Mesenchymal stem cell (in vitro differentiated cells and primary cell): ENCODE measurements around the gene SLIT3.

Source experiments
- DNase-seq: peaks from one replicate; pipeline ENCODE4 v3.0.0-alpha.2; 2013
- H2AFZ ChIP-seq: one replicate; pipeline ENCODE4 v1.6.1; 2013; ENCODE audit warnings: low read depth, mild to moderate bottlenecking, control low read depth, inconsistent platforms, low read length, moderate library complexity
- H2AK5ac ChIP-seq: 2 replicates; pipeline ENCODE4 v1.6.1; 2013; ENCODE audit warnings: low read length, moderate library complexity, mild to moderate bottlenecking, inconsistent platforms; ENCODE audit not compliant: severe bottlenecking
- H2BK120ac ChIP-seq: one replicate; pipeline ENCODE4 v1.6.1; 2013; ENCODE audit warnings: low read depth, mild to moderate bottlenecking, inconsistent platforms, low read length, moderate library complexity
- H2BK12ac ChIP-seq, 2 experiments: one replicate each; pipeline ENCODE4 v1.6.1; 2013; ENCODE audit warnings: inconsistent platforms in 2 of 2, low read length in 2 of 2, mild to moderate bottlenecking in 2 of 2, moderate library complexity in 2 of 2, control low read depth in 1 of 2
- H2BK15ac ChIP-seq: one replicate; pipeline ENCODE4 v1.6.1; 2013; ENCODE audit warnings: mild to moderate bottlenecking, low read depth, inconsistent platforms; ENCODE audit not compliant: poor library complexity, severe bottlenecking
- H2BK5ac ChIP-seq: 2 replicates; pipeline ENCODE4 v1.6.1; 2013; ENCODE audit warnings: low read depth, mild to moderate bottlenecking, low read length, control low read depth, inconsistent platforms; ENCODE audit not compliant: poor library complexity, severe bottlenecking
- H3K14ac ChIP-seq, 2 experiments: one replicate each; pipeline ENCODE4 v1.6.1; 2013; ENCODE audit warnings: inconsistent platforms in 2 of 2, low read length in 2 of 2, control low read depth in 1 of 2, mild to moderate bottlenecking in 1 of 2, moderate library complexity in 1 of 2
- H3K18ac ChIP-seq, 2 experiments: one replicate each; pipeline ENCODE4 v1.6.1; 2013; ENCODE audit warnings: inconsistent platforms in 2 of 2, low read length in 2 of 2, control low read depth in 1 of 2, low read depth in 1 of 2, mild to moderate bottlenecking in 1 of 2
- H3K23ac ChIP-seq, 2 experiments: one replicate each; pipeline ENCODE4 v1.6.1; 2013; ENCODE audit warnings: inconsistent platforms in 2 of 2, low read length in 2 of 2, mild to moderate bottlenecking in 2 of 2, moderate library complexity in 2 of 2, control low read depth in 1 of 2
- H3K27ac ChIP-seq: 2 replicates; pipeline ENCODE4 v1.5.1; 2013; ENCODE audit warnings: mild to moderate bottlenecking, moderate library complexity, low read length, control low read depth, inconsistent platforms; ENCODE audit not compliant: poor library complexity, severe bottlenecking
- H3K27me3 ChIP-seq, 2 experiments: 2 replicates each; pipeline versions ENCODE4 v1.6.1 to v1.7.0; 2013; ENCODE audit warnings: low read length in 2 of 2, mild to moderate bottlenecking in 2 of 2, moderate library complexity in 2 of 2, control low read depth in 1 of 2, inconsistent platforms in 1 of 2; ENCODE audit not compliant: control insufficient read depth in 1 of 2, insufficient read depth in 1 of 2
- H3K36me3 ChIP-seq, 2 experiments: 2 replicates each; pipeline versions ENCODE4 v1.6.1 to v1.7.0; 2013; ENCODE audit warnings: low read length in 2 of 2, control low read depth in 1 of 2, inconsistent platforms in 1 of 2, low read depth in 1 of 2, mild to moderate bottlenecking in 1 of 2; ENCODE audit not compliant: insufficient read depth in 2 of 2, control insufficient read depth in 1 of 2
- H3K4ac ChIP-seq, 2 experiments: one replicate each; pipeline ENCODE4 v1.6.1; 2013; ENCODE audit warnings: inconsistent platforms in 2 of 2, low read length in 2 of 2, mild to moderate bottlenecking in 2 of 2, moderate library complexity in 2 of 2, control low read depth in 1 of 2, low read depth in 1 of 2
- H3K4me1 ChIP-seq: 2 replicates; pipeline ENCODE4 v1.6.1; 2013; ENCODE audit warnings: low read depth, low read length, control low read depth; ENCODE audit not compliant: control insufficient read depth, insufficient read depth
- H3K4me2 ChIP-seq: 2 replicates; pipeline ENCODE4 v1.6.1; 2013; ENCODE audit warnings: low read length, mild to moderate bottlenecking, inconsistent platforms; ENCODE audit not compliant: poor library complexity, severe bottlenecking
- H3K4me3 ChIP-seq, 2 experiments: 2 replicates each; pipeline versions ENCODE4 v1.5.1 to v1.7.0; 2013; ENCODE audit warnings: low read length in 2 of 2, mild to moderate bottlenecking in 2 of 2, control low read depth in 1 of 2, low read depth in 1 of 2; ENCODE audit not compliant: insufficient read depth in 1 of 2
- H3K79me1 ChIP-seq: replicated peaks from 2 replicates; pipeline ENCODE4 v1.6.1; 2013; ENCODE audit warnings: mild to moderate bottlenecking, control low read depth, low read length, inconsistent platforms; ENCODE audit not compliant: poor library complexity, severe bottlenecking
- H3K9ac ChIP-seq: 2 replicates; pipeline ENCODE4 v1.7.0; 2013; ENCODE audit warnings: mild to moderate bottlenecking, low read length, moderate library complexity
- H3K9me3 ChIP-seq: 2 replicates; pipeline ENCODE4 v1.7.0; 2013; ENCODE audit warnings: mild to moderate bottlenecking, low read length; ENCODE audit not compliant: control insufficient read depth
- H4K8ac ChIP-seq: one replicate; pipeline ENCODE4 v1.6.1; 2013; ENCODE audit warnings: inconsistent platforms, mild to moderate bottlenecking, low read length, moderate library complexity
- H4K91ac ChIP-seq: one replicate; pipeline ENCODE4 v1.6.1; 2013; ENCODE audit warnings: mild to moderate bottlenecking, low read length, inconsistent platforms
- WGBS: methylation state at CpG from one replicate; pipeline ENCODE4 v1.1.7; 2013; ENCODE audit warnings: mixed read lengths; 5-methylcytosine and 5-hydroxymethylcytosine counted together

SLIT3 gene

DNA sequence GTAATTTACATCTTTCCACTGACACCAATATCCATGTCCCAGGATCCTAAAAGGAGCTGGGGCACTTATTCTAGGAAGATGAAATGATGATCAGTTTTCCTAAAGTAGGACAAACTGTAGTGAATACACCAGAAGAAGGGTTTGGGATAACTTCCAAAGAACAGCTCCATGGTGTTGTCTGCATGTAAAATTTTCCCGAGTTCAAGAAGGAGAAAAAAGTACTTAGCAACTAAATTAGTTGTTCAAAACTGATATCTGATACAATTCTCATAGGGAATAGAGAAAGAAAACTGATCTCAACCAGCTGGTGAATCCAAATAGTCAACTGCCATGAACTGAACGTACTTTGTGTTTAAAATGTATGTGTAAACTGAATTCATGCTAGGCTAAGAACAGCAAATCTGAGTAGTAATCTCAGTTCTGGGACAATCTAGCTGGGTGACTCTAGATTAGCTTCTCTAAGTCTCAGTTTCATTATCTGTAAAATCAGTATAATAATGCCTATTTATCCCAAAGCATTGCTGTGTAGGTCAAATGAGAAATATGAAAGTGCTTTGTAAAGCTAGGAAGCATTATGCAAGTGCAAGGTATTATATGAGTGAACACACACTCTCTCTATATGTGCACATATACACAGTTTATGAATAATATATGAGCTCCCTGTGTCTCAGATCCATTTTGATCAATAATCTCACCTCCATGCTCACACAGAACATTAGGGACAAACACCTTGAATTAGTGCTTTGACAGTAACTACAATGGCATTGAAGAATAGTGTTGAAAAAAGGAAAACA lies 357.7 kb downstream of the SLIT3 start:
- H4K91ac ChIP-seq: no peak overlapping the region
- no peak overlapping the region for H3K4ac ChIP-seq
- H2BK120ac ChIP-seq: no peak overlapping the region
- H2BK12ac ChIP-seq: no peak overlapping the region
- no peak overlapping the region for H2AFZ ChIP-seq
- H3K23ac ChIP-seq: no peak overlapping the region
- H4K8ac ChIP-seq: no peak overlapping the region
- H3K4me1 ChIP-seq: no peaks in the 10 kb centered on the region
- H3K27ac ChIP-seq: no peak overlapping the region
- H3K18ac ChIP-seq: no peak overlapping the region
- H3K14ac ChIP-seq: no peak overlapping the region
- no peaks in the 10 kb centered on the region for H3K79me1 ChIP-seq
- H3K27me3 ChIP-seq: no peaks in the 10 kb centered on the region
- no peak overlapping the region for H3K4me3 ChIP-seq
- no peak overlapping the region for H2AK5ac ChIP-seq
- 100% methylated on average over 1 of the region's 2 CpGs for WGBS
- H3K9me3 ChIP-seq: no peaks in the 10 kb centered on the region
- no peak overlapping the region for H3K4me2 ChIP-seq
- H2BK5ac ChIP-seq: no peak overlapping the region
- no peak for DNase-seq
- no peak overlapping the region for H2BK15ac ChIP-seq
- peaks cover 0 to 2% of the 10 kb centered on the region in 2 experiments for H3K36me3 ChIP-seq
- no peak overlapping the region for H3K9ac ChIP-seq

DNA sequence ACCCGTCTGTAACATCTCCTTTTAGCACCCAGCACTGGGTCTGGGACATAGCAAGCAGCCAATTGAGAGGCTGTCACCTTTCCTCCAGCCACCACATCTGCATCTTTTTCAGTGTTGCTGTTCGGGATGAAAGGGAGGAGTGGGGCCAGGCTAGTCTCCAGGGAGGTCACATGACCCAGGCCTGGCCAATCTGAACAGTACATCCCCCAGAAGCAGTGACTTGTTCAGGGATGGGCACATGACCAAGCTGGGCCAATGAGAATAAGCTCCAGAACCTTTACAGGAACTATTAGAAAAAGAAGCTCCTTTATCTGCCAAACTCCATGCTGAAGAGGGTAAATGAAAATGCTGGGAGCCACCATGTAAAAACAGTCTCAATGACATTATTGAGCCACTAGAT lies 359.0 kb downstream of the SLIT3 start:
- Histone ChIP-seq H3K4ac (no peak overlapping the region), H2BK5ac (no peak overlapping the region), H2BK12ac (no peak overlapping the region), H3K27me3 (no peaks in the 10 kb centered on the region), H3K36me3 (peaks cover 0 to 2% of the 10 kb centered on the region in 2 experiments), H3K23ac (no peak overlapping the region), H3K4me3 (no peak overlapping the region), H3K9me3 (no peaks in the 10 kb centered on the region), H3K27ac (no peak overlapping the region), H3K4me1 (no peaks in the 10 kb centered on the region), H2AFZ (no peak overlapping the region), H4K8ac (no peak overlapping the region), H3K18ac (no peak overlapping the region), H3K4me2 (no peak overlapping the region), H2BK120ac (no peak overlapping the region), H3K9ac (no peak overlapping the region), H2BK15ac (no peak overlapping the region), H3K79me1 (no peaks in the 10 kb centered on the region), H3K14ac (no peak overlapping the region), H4K91ac (no peak overlapping the region), H2AK5ac (no peak overlapping the region)
- no peak for DNase-seq
- 69% methylated on average over 2 of the region's 2 CpGs for WGBS

DNA sequence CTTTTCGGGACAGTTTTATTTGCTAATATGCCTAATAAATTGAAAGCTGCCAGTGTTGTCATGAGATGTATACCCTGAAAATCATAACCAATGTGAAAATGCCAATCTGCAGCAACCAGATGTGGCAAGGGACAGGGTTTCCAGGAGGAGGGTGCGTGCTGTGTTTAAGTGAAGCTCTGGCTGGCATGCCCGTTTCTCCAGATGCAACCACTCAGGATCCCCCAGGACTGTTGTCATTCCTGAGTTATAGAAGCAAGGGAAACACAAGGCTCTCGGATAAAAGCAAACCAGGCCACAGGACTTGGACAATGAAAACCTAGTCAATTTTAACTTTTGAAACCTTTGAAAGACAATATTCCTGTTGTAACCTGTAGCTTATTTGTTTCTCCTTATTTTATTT lies 360.2 kb downstream of the SLIT3 start:
- Histone ChIP-seq H3K79me1 (no peaks in the 10 kb centered on the region), H2BK5ac (no peak overlapping the region), H2BK12ac (no peak overlapping the region), H3K27me3 (no peaks in the 10 kb centered on the region), H3K14ac (no peak overlapping the region), H2AK5ac (no peak overlapping the region), H4K8ac (no peak overlapping the region), H2BK120ac (no peak overlapping the region), H3K4me3 (no peak overlapping the region), H3K9ac (no peak overlapping the region), H3K36me3 (peaks cover 0 to 2% of the 10 kb centered on the region in 2 experiments), H3K27ac (no peak overlapping the region), H2BK15ac (no peak overlapping the region), H3K23ac (no peak overlapping the region), H3K4me1 (no peaks in the 10 kb centered on the region), H3K4ac (no peak overlapping the region), H3K9me3 (no peaks in the 10 kb centered on the region), H4K91ac (no peak overlapping the region), H3K4me2 (no peak overlapping the region), H2AFZ (no peak overlapping the region), H3K18ac (no peak overlapping the region)
- DNase-seq: no peak
- 72% methylated on average over 3 of the region's 4 CpGs for WGBS

DNA sequence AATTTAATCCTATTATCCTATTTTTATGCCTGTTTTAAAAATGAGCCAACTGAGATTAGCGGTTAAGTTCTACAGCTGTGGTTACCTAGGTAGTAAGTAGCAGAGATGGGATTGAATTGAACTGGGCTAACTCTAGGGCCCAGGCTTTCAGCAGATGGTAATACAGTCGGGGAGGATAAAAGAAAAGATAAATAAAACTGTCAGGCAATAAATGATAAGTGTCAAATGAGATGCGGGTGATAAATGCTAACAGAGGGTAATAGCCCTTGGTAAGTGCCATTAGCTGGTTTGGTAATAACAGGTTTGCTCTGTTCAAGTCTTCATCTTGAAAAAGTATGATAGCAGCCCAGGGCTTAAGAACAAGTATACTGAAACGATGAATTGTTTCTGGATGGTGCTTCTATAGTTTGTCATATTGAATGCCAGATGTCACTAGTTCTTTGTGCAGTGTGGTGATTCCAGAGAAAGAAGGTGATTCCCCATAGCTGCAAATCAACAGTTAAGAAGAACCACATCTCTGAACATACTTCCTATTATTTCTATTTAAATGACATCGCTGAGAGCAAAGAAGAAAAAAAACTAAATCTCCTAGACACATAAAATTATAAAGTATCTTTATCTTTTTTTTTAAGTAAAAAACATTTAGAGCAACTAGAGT lies 360.9 kb downstream of the SLIT3 start:
- Histone ChIP-seq H3K23ac (no peak overlapping the region), H2BK15ac (no peak overlapping the region), H4K91ac (no peak overlapping the region), H2BK5ac (no peak overlapping the region), H2AFZ (no peak overlapping the region), H2BK12ac (no peak overlapping the region), H3K9me3 (no peaks in the 10 kb centered on the region), H3K4me3 (no peak overlapping the region), H3K14ac (no peak overlapping the region), H3K4ac (no peak overlapping the region), H3K18ac (no peak overlapping the region), H3K27me3 (no peaks in the 10 kb centered on the region), H3K27ac (no peak overlapping the region), H4K8ac (no peak overlapping the region), H2BK120ac (no peak overlapping the region), H3K4me2 (no peak overlapping the region), H3K36me3 (peaks cover 0 to 2% of the 10 kb centered on the region in 2 experiments), H3K4me1 (no peaks in the 10 kb centered on the region), H3K9ac (no peak overlapping the region), H2AK5ac (no peak overlapping the region), H3K79me1 (no peaks in the 10 kb centered on the region)
- WGBS: 63% methylated on average over 4 of the region's 5 CpGs
- DNase-seq: no peak
